GDM1 (cell line): Measurements from ENCODE around the gene ABCC5.

Experiments used
- DNase-seq: peaks from one replicate; lab custom pipeline; 2025; lab: John Stamatoyannopoulos, UW

Gene ABCC5

GRCh38 chr3:183975981-183976662 is 41.6 kb downstream of the ABCC5 start:
- DNase-seq = no peak

GRCh38 chr3:183968666-183969245 is 48.9 kb downstream of the ABCC5 start:
- no peak for DNase-seq

GRCh38 chr3:183967693-183968092 is 50.0 kb downstream of the ABCC5 start:
- no peak for DNase-seq

- no peak for DNase-seq
These were observed 51.3 kb downstream of the ABCC5 start for GRCh38 chr3:183966361-183966791.

GRCh38 chr3:183962807-183963206 is 54.9 kb downstream of the ABCC5 start:
- DNase-seq = no peak

- DNase-seq = no peak
These were observed 58.5 kb downstream of the ABCC5 start for GRCh38 chr3:183959214-183959613.

GRCh38 chr3:183958775-183959174 is 58.9 kb downstream of the ABCC5 start:
- no peak for DNase-seq

- DNase-seq = no peak
These were observed 59.5 kb downstream of the ABCC5 start for GRCh38 chr3:183958226-183958625.

- no peak for DNase-seq
These were observed 62.8 kb downstream of the ABCC5 start for GRCh38 chr3:183954875-183955274.

GRCh38 chr3:183953471-183954070 is 64.1 kb downstream of the ABCC5 start:
- no peak for DNase-seq

GRCh38 chr3:183951459-183951858 is 66.2 kb downstream of the ABCC5 start:
- no peak for DNase-seq

GRCh38 chr3:183949690-183950089 is 68.0 kb downstream of the ABCC5 start:
- DNase-seq = no peak

GRCh38 chr3:183946037-183946436 is 71.6 kb downstream of the ABCC5 start:
- no peak for DNase-seq

GRCh38 chr3:183944775-183945174 is 72.9 kb downstream of the ABCC5 start:
- DNase-seq = no peak

GRCh38 chr3:183943739-183944138 is 73.9 kb downstream of the ABCC5 start:
- no peak for DNase-seq

- no peak for DNase-seq
These were observed 76.5 kb downstream of the ABCC5 start for GRCh38 chr3:183941216-183941615.

GRCh38 chr3:183937601-183938286 is 79.9 kb downstream of the ABCC5 start:
- DNase-seq = no peak

GRCh38 chr3:183933160-183933559 is 84.5 kb downstream of the ABCC5 start:
- no peak for DNase-seq

GRCh38 chr3:183931881-183932280 is 85.8 kb downstream of the ABCC5 start:
- DNase-seq = no peak

- no peak for DNase-seq
These were observed 87.6 kb downstream of the ABCC5 start for GRCh38 chr3:183930086-183930485.

- DNase-seq = no peak
These were observed 90.6 kb downstream of the ABCC5 start for GRCh38 chr3:183927059-183927458.

- no peak for DNase-seq
These were observed 92.7 kb downstream of the ABCC5 start for GRCh38 chr3:183924956-183925355.

GRCh38 chr3:183924543-183924942 is 93.1 kb downstream of the ABCC5 start:
- no peak for DNase-seq
